Activated T-cell treated with anti-CD3 and anti-CD28 coated beads for 1 hour (primary cell): Measurements from ENCODE around the gene HAAO.

Experiments used
- DNase-seq: peaks from one replicate; pipeline ENCODE4 v3.0.0-alpha.2; 2020; ENCODE audit warnings: low read depth

HAAO gene

GRCh38 chr2:42793334-42794270, 1.2 kb upstream of the HAAO start:
- no peak for DNase-seq

DNA sequence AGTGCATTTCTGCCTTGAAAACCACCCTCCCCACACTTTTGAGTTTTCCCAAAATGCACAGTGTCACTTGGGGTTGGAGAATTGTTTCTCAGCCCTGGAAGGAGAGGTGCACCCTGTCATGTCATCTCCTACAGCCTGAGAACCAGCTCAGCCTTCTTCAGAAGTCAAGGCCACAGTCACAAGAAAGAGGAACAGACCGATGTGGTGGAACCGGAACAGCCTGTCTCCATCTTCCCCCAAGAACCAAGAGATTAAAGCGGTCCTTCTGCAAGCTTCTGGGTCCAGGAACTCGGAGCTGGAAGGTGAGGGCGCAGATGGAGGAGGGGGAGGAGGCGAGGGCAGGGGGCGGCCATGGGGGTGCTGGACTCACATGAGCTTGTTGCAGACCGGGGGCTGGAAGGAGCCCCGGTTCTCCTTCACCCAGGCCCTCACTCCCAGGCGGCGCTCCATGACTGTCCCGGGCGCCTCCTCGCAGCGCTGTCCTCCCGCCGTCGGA, 248 bp downstream of the HAAO start:
- DNase-seq, result no peak

- DNase-seq, result no peak
These were observed 777 bp downstream of the HAAO start for GRCh38 chr2:42791606-42792005.

DNA sequence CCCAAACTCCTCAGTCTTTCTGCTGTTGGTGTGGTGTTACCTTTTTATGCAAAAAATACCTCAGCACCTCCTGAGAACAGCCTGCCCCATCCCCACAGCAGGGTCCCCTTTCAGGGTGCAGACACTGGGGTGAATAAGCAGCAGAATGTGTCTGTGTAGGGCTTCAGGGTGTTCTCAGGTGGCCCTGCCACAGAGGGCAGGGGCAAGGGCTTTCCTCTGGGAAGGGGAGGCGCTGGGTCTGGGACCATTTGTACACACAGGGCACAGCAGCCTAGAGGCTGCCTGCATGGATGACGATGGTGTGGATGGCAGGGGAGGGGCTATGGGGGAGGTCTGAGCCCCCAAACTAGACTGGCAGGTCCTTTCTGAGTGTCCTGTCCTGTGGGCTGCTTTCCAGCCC, 2.6 kb downstream of the HAAO start:
- DNase-seq, result no peak

- no peak for DNase-seq
These were observed 3.5 kb downstream of the HAAO start for GRCh38 chr2:42788882-42789281.

DNA sequence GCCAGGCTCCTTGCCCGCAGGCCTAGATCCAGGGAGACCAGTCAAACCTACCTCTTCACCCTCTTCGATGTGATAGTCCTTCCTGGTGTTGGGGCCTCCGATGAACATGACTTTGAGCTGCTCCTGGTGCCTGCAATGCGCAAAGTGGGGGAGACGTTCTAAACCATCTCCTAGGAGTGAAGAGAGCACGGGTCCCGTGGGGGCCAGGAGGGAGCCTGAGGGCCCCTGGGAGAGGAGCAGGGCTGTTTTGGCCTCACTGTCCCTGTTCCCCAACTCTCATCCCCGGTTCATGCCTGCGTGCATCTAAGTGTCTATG, 3.9 kb downstream of the HAAO start:
- DNase-seq, result no peak

DNA sequence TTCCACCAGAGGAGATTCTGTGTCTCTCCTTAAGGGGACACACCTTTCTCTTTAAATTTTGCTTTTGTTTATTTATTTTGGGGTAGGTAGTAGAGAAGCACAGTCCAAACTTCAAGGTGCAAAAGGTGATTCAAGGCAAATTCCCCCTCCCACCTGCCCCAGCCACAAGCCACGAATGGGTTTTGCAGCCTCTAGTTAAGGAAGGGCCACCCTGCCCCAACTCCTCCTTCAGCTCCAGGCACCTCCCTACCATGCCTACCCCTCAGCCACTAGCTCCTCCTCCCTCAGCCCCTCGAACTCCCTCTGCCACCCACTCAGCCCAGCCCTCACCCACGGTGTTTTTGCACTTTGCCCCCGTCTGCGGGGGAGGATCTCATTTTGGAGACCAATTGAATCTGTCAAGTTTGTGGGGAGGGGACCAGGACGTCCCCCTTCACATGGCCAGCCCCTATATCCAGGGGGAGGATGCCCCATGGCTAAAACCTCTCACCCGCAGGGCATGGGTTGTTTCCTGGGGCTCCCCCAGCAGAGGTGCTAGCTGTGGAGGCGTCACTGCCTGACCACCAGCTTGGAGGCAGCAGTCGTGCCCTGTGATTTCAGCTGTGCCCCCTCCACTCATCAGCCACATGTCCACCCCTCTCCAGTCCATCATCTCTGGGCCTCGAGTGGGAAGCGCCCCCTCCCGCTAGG, 4.5 kb downstream of the HAAO start:
- no peak for DNase-seq

- DNase-seq, result no peak
These were observed 5.0 kb downstream of the HAAO start for GRCh38 chr2:42787424-42787787.

DNA sequence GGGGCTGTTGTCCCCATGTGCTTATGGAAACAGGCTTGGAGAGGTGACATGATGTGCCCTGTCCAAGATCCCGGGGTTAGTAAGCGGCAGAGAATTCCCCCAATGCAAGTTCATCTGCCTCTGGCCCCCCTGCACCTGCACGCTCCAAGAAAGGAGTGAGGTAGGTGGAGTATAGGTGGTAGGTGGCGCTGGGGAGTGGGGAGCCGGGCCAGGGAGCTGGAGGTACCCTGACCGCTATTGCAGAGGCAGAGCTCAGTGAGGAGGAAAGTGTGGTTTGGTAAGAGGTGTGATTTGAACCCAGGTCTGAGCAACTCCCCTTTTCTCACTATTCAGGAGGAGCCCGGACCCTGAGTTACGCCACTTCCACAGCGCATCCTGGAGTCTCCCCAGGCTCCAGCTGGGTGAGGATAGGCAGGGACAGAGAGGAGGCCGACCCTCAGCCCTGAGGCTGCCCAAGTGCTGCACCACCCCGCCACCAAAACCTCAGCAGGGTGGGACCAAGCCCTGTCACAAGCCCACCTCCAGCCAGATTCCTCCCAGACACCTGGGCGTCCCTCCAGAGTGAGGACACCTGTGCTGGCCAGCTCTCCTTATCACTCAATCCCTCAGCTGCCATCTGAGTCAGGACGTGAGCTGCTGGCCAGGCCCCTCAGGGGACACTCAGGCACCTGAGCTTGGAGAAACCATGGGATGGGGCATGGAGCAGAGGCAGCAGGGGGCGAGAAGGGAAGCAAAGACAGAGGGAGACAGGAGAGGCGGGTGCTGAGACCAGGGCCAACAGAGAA, 5.6 kb downstream of the HAAO start:
- no peak for DNase-seq

DNA sequence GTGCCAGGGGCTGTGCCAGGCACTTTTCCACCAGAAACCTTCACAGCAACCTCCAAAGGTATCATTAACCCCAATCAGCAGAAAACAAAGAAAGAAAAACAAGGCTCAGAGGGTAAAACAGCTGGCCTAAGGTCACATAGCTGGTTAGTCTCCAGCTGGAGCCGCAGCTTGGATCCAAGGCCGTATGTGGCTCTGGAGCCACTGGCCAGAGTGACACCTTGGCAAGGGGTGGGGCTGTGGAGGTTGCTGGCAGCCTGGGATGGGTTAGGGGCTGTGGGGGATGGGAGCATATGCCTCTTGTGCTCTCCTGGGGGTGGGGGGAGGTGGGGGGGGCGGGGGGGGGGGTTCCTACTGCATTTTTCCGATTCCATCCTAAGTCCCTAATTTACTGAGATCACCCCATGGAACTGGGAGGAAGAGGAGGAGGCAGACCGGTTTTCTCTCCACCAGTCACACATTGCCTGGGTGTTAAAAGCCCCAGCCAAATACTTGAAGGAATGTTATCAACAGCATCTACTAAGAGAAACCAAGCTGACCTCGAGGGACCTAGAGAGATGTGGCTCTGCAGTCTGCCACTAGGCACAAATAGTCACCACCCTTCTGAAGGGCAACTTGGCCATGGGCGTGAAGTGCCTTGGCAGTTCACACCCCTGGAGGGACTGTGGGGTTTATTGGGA, 8.0 kb downstream of the HAAO start:
- no peak for DNase-seq

DNA sequence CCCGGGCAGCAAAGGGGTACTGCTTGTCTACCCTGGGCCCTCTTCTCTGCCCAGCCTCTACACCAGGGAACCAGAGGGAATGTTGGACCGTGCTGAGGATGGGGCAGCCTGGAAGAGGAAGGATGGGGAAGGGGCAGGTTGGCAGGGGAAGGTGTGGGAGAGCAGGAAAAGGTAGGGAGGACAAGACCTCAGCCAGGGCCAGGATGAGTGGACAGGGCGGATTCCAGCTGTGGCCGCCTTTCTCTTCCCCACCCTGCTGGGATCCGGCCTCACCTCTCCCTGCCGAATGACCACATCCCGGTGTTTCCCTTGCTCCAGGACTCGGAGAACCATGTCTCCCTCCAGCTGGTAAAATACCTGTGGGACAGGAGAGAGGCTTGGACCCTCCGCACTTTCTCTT, 8.9 kb downstream of the HAAO start:
- no peak for DNase-seq

DNA sequence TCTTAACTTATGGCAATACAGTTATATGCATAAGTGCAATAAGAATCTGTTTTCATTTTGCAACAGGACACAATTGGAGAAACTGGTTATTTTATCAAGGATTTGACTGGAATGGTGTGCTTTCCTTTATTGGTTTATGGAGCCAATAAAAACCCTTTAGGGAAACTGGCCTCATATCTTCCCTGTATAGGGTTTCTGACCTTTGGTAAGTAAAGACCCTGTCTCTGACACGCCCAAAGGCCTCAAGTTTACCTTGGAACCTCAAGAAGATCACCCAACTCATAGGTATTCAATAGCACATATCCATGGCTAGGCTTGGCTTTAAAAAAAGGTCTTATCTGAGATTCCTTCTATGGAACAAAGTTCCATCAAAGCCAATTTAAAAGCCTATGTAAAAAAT, 11.2 kb downstream of the HAAO start:
- DNase-seq, result no peak

GRCh38 chr2:42777883-42778805, 14.2 kb downstream of the HAAO start:
- DNase-seq, result no peak

DNA sequence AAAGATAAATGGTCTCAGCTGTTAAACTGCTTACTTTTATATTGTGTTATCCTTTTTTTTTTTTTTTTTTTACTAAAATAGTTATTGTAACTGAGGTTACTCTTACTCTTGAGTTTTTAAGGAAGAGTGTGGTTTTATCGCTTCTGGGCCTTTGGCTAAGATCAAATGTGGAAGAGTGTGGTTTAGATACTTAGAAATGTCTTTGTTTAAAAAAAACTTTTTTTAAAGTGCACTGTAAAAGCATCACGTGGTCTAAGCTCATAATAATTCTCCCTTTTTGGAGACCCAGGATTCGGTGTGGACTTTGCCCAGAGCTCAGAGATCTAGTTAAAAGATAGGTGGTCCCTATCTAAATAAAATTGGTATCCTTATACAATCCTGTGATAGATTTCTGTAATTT, 16.6 kb downstream of the HAAO start:
- DNase-seq, result no peak

- DNase-seq, result no peak
These were observed 17.2 kb downstream of the HAAO start for GRCh38 chr2:42775186-42775585.

DNA sequence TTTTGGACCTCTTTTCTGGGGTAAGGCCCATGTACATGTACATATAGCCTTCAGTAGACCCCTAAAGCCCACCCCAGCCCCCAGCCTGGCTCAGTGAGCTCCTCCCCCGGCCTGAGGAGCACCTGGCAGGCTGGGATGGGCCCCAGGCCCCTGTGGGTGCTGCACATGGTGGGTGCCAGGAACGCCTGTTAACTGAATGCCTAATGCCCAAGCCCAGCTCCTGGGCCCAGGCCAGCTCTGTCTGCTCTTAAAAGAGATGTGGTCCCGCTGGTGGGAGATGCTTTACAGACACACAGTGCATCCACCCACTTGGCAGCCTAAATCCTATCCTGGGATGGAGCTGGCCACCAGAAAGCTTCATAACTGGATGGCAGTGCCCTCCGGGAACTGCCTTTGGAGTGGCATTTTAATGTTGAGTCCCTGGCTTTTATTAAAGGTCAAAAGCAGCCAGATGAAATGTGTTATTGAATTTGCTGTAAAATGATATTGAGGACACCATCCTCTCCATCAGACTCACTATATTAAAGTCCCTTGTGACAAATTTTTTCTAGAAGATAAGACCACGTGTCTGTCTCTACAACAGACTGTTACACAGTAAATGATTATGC, 20.7 kb downstream of the HAAO start:
- no peak for DNase-seq

- no peak for DNase-seq
These were observed 21.9 kb downstream of the HAAO start for GRCh38 chr2:42770288-42771131.

GRCh38 chr2:42769583-42770287, 22.6 kb downstream of the HAAO start:
- no peak for DNase-seq

GRCh38 chr2:42768706-42769256, 23.6 kb downstream of the HAAO start:
- DNase-seq, result no peak
